Measurements from ENCODE around the gene HES6. TPM values are rescaled to one million over a fixed set of nuclear protein-coding genes. Genes with fewer than 3 reads are reported as not detected.

HES6 gene
- 1.8 and 2.1 TPM in 2 replicates for total RNA-seq

GRCh38 chr2:238239863-238240756 lies at the start of gene HES6:
HES6 (minus strand) TSS chr2:238240038; CDS start chr2:238239905, 133 bp downstream.
- intact Hi-C loops (cut with micrococcal nuclease) = loop anchor here (1.0 to 10.0 kb wide), 7 partner anchors 9 to 545 kb away; partner anchors contain the start of genes ILKAP, PER2 and SCLY

GRCh38 chr2:238289574-238289973 lies 49.7 kb upstream of the HES6 start:
- intact Hi-C loops (cut with micrococcal nuclease) = loop anchor here (1.0 to 2.0 kb wide), 2 partner anchors 366 to 1031 kb away; no protein-coding TSS in a partner anchor

GRCh38 chr2:238288650-238289573 lies 49.1 kb upstream of the HES6 start:
- intact Hi-C loops (cut with micrococcal nuclease) = loop anchor here (1.0 to 2.0 kb wide), 12 partner anchors 26 to 1032 kb away; partner anchors contain the start of genes ASB1, HES6, ILKAP and TRAF3IP1

- intact Hi-C loops (cut with micrococcal nuclease) = loop anchor here (1.0 to 2.0 kb wide), 11 partner anchors 25 to 1033 kb away; partner anchors contain the start of genes ASB1, HES6, ILKAP and TRAF3IP1
These were observed 48.2 kb upstream of the HES6 start, which contains the start of gene PER2 for GRCh38 chr2:238287737-238288649. PER2 (minus strand) TSS chr2:238288610; CDS start chr2:238277936, 10,674 bp downstream.

GRCh38 chr2:238286987-238287736 lies 47.3 kb upstream of the HES6 start:
- intact Hi-C loops (cut with micrococcal nuclease) = no loop called here

GRCh38 chr2:238286551-238286950 lies 46.7 kb upstream of the HES6 start:
- intact Hi-C loops (cut with micrococcal nuclease) = no loop called here

- intact Hi-C loops (cut with micrococcal nuclease) = no loop called here
These were observed 46.3 kb upstream of the HES6 start for GRCh38 chr2:238286095-238286494.

- intact Hi-C loops (cut with micrococcal nuclease) = no loop called here
These were observed 45.8 kb upstream of the HES6 start for GRCh38 chr2:238285653-238286082.

- intact Hi-C loops (cut with micrococcal nuclease) = no loop called here
These were observed 45.1 kb upstream of the HES6 start for GRCh38 chr2:238284802-238285515.

GRCh38 chr2:238282861-238283738 lies 43.3 kb upstream of the HES6 start:
- intact Hi-C loops (cut with micrococcal nuclease) = no loop called here

- intact Hi-C loops (cut with micrococcal nuclease) = no loop called here
These were observed 42.1 kb upstream of the HES6 start for GRCh38 chr2:238281826-238282480.

- intact Hi-C loops (cut with micrococcal nuclease) = no loop called here
These were observed 40.4 kb upstream of the HES6 start for GRCh38 chr2:238280083-238280825.

GRCh38 chr2:238279324-238279682 lies 39.5 kb upstream of the HES6 start:
- intact Hi-C loops (cut with micrococcal nuclease) = no loop called here

- intact Hi-C loops (cut with micrococcal nuclease) = no loop called here
These were observed 38.9 kb upstream of the HES6 start for GRCh38 chr2:238278626-238279323.

- intact Hi-C loops (cut with micrococcal nuclease) = no loop called here
These were observed 37.9 kb upstream of the HES6 start for GRCh38 chr2:238277695-238278094.
